ENCODE data around the gene CCDC27. TPM values are rescaled to one million over a fixed set of nuclear protein-coding genes. Genes with fewer than 3 reads are reported as not detected.

CCDC27 gene
- total and polyA plus RNA-seq, 4 experiments from 2014 or later = not detected

- no peaks in the 10 kb centered on the region for H3K36me3 ChIP-seq (ENCODE audit: insufficient read depth, low read length)
- Mint-ChIP-seq H3K4me3 (no peak overlapping the region), H3K4me1 (peaks cover 3 to 6% (median 5%) of the 10 kb centered on the region in 4 donors), H3K36me3 (no peaks in the 10 kb centered on the region), H3K27ac (no peak overlapping the region), H3K27me3 (peaks cover 7 to 13% of the 10 kb centered on the region in 2 donors), H3K9me3 (no peaks in the 10 kb centered on the region)
- intact Hi-C loops (cut with micrococcal nuclease) = no loop called here
- H3K4me1 ChIP-seq (ENCODE audit: insufficient read depth, low read length) = no peaks in the 10 kb centered on the region
- ChIA-PET POLR2A (ENCODE audit: partially characterized antibody) (no interaction called here), CTCF (ENCODE audit: partially characterized antibody) (no interaction called here)
- no peak overlapping the region for H3K4me3 ChIP-seq (ENCODE audit: low read length in 2 of 2)
- no peak overlapping the region for H3K27ac ChIP-seq (ENCODE audit: low read depth, low read length)
- no peaks in the 10 kb centered on the region for H3K27me3 ChIP-seq (ENCODE audit: insufficient read depth, low read length)
- H3K9me3 ChIP-seq (ENCODE audit: control insufficient read depth in 1 of 2, low read length in 2 of 2) = no peaks in the 10 kb centered on the region
- no peak for DNase-seq
These were observed 44.8 kb upstream of the CCDC27 start for GRCh38 chr1:3707298-3707938.

DNA sequence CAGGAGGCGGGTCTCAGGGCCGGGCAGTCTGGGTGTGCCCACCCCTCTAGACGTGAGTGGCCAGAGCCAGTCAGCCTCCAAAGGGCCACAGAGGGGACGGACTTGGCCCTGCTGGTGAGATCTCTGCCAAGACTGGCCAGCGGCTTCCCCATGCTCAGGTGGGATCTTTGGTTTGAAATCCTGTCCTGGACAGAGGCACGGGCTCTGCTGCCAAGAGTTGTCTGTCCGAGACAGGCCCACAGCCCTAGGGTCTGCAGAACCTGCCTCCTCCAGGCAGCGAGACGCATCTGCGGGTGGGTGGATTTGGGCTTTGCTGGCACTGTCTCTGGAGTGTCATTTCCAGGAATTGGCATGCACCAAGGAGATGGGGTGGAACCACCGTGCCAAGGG is 44.3 kb upstream of the CCDC27 start:
- H3K4me1 ChIP-seq (ENCODE audit: insufficient read depth, low read length) = no peaks in the 10 kb centered on the region
- H3K9me3 ChIP-seq (ENCODE audit: control insufficient read depth in 1 of 2, low read length in 2 of 2) = no peaks in the 10 kb centered on the region
- no peak overlapping the region for H3K27ac Mint-ChIP-seq
- no peak overlapping the region for H3K27ac ChIP-seq (ENCODE audit: low read depth, low read length)
- no peaks in the 10 kb centered on the region for H3K36me3 Mint-ChIP-seq
- H3K27me3 Mint-ChIP-seq = peaks cover 7 to 13% of the 10 kb centered on the region in 2 donors
- no peaks in the 10 kb centered on the region for H3K27me3 ChIP-seq (ENCODE audit: insufficient read depth, low read length)
- POLR2A ChIA-PET (ENCODE audit: partially characterized antibody) = no interaction called here
- no peak overlapping the region for H3K4me3 ChIP-seq (ENCODE audit: low read length in 2 of 2)
- H3K4me3 Mint-ChIP-seq = no peak overlapping the region
- no peaks in the 10 kb centered on the region for H3K36me3 ChIP-seq (ENCODE audit: insufficient read depth, low read length)
- no peak for DNase-seq
- peaks cover 3 to 6% (median 5%) of the 10 kb centered on the region in 4 donors for H3K4me1 Mint-ChIP-seq
- intact Hi-C loops (cut with micrococcal nuclease) = no loop called here
- CTCF ChIA-PET (ENCODE audit: partially characterized antibody) = no interaction called here
- no peaks in the 10 kb centered on the region for H3K9me3 Mint-ChIP-seq

- H3K4me1 Mint-ChIP-seq = peaks cover 3 to 6% (median 5%) of the 10 kb centered on the region in 4 donors
- CTCF ChIA-PET (ENCODE audit: partially characterized antibody) = no interaction called here
- H3K36me3 Mint-ChIP-seq = no peaks in the 10 kb centered on the region
These were observed 43.5 kb upstream of the CCDC27 start for GRCh38 chr1:3708791-3709190.

GRCh38 chr1:3710251-3710650 is 42.0 kb upstream of the CCDC27 start:
- CTCF ChIA-PET (ENCODE audit: partially characterized antibody) = no interaction called here
- peaks cover 7 to 11% of the 10 kb centered on the region in 2 donors for H3K27me3 Mint-ChIP-seq
- Histone ChIP-seq H3K36me3 (ENCODE audit: insufficient read depth, low read length) (no peaks in the 10 kb centered on the region), H3K9me3 (ENCODE audit: control insufficient read depth in 1 of 2, low read length in 2 of 2) (no peaks in the 10 kb centered on the region), H3K4me1 (ENCODE audit: insufficient read depth, low read length) (no peaks in the 10 kb centered on the region), H3K4me3 (ENCODE audit: low read length in 2 of 2) (no peak overlapping the region), H3K27ac (ENCODE audit: low read depth, low read length) (no peak overlapping the region), H3K27me3 (ENCODE audit: insufficient read depth, low read length) (no peaks in the 10 kb centered on the region)
- H3K4me3 Mint-ChIP-seq = no peak overlapping the region
- no peak for DNase-seq
- H3K4me1 Mint-ChIP-seq = no peaks in the 10 kb centered on the region
- intact Hi-C loops (cut with micrococcal nuclease) = no loop called here
- H3K27ac Mint-ChIP-seq = no peak overlapping the region
- H3K9me3 Mint-ChIP-seq = no peaks in the 10 kb centered on the region
- no peaks in the 10 kb centered on the region for H3K36me3 Mint-ChIP-seq
- POLR2A ChIA-PET (ENCODE audit: partially characterized antibody) = no interaction called here

More at GRCh38 chr1:3708791-3709190, 43.5 kb upstream of the CCDC27 start:
- Mint-ChIP-seq H3K9me3 (no peaks in the 10 kb centered on the region), H3K27ac (no peak overlapping the region), H3K27me3 (peaks cover 7 to 13% of the 10 kb centered on the region in 2 donors), H3K4me3 (no peak overlapping the region)
- no peaks in the 10 kb centered on the region for H3K27me3 ChIP-seq (ENCODE audit: insufficient read depth, low read length)
- H3K36me3 ChIP-seq (ENCODE audit: insufficient read depth, low read length) = no peaks in the 10 kb centered on the region
- no peak for DNase-seq
- H3K27ac ChIP-seq (ENCODE audit: low read depth, low read length) = no peak overlapping the region
- no peaks in the 10 kb centered on the region for H3K9me3 ChIP-seq (ENCODE audit: control insufficient read depth in 1 of 2, low read length in 2 of 2)
- POLR2A ChIA-PET (ENCODE audit: partially characterized antibody) = no interaction called here
- intact Hi-C loops (cut with micrococcal nuclease) = no loop called here
- H3K4me1 ChIP-seq (ENCODE audit: insufficient read depth, low read length) = no peaks in the 10 kb centered on the region
- no peak overlapping the region for H3K4me3 ChIP-seq (ENCODE audit: low read length in 2 of 2)

- Mint-ChIP-seq H3K27me3 (peaks cover 7 to 13% of the 10 kb centered on the region in 2 donors), H3K36me3 (no peaks in the 10 kb centered on the region), H3K9me3 (no peaks in the 10 kb centered on the region), H3K27ac (no peak overlapping the region), H3K4me3 (no peak overlapping the region), H3K4me1 (no peaks in the 10 kb centered on the region)
- CTCF ChIA-PET (ENCODE audit: partially characterized antibody) = interaction anchor here (0.9 kb wide), 1 partner anchor 16 kb away, joined by 3 read pairs; no protein-coding TSS in a partner anchor
- Histone ChIP-seq H3K4me3 (ENCODE audit: low read length in 2 of 2) (no peak overlapping the region), H3K4me1 (ENCODE audit: insufficient read depth, low read length) (no peaks in the 10 kb centered on the region), H3K27ac (ENCODE audit: low read depth, low read length) (no peak overlapping the region), H3K9me3 (ENCODE audit: control insufficient read depth in 1 of 2, low read length in 2 of 2) (no peaks in the 10 kb centered on the region), H3K36me3 (ENCODE audit: insufficient read depth, low read length) (no peaks in the 10 kb centered on the region), H3K27me3 (ENCODE audit: insufficient read depth, low read length) (no peaks in the 10 kb centered on the region)
- no peak for DNase-seq
- POLR2A ChIA-PET (ENCODE audit: partially characterized antibody) = no interaction called here
- intact Hi-C loops (cut with micrococcal nuclease) = no loop called here
These were observed 40.9 kb upstream of the CCDC27 start for GRCh38 chr1:3711381-3711779.

- no peak overlapping the region for H3K27ac ChIP-seq (ENCODE audit: low read depth, low read length)
- CTCF ChIA-PET (ENCODE audit: partially characterized antibody) = interaction anchor here (0.9 kb wide), 1 partner anchor 15 kb away, joined by 3 read pairs; no protein-coding TSS in a partner anchor
- no peak overlapping the region for H3K27ac Mint-ChIP-seq
These were observed 40.3 kb upstream of the CCDC27 start for GRCh38 chr1:3711780-3712451.

DNA sequence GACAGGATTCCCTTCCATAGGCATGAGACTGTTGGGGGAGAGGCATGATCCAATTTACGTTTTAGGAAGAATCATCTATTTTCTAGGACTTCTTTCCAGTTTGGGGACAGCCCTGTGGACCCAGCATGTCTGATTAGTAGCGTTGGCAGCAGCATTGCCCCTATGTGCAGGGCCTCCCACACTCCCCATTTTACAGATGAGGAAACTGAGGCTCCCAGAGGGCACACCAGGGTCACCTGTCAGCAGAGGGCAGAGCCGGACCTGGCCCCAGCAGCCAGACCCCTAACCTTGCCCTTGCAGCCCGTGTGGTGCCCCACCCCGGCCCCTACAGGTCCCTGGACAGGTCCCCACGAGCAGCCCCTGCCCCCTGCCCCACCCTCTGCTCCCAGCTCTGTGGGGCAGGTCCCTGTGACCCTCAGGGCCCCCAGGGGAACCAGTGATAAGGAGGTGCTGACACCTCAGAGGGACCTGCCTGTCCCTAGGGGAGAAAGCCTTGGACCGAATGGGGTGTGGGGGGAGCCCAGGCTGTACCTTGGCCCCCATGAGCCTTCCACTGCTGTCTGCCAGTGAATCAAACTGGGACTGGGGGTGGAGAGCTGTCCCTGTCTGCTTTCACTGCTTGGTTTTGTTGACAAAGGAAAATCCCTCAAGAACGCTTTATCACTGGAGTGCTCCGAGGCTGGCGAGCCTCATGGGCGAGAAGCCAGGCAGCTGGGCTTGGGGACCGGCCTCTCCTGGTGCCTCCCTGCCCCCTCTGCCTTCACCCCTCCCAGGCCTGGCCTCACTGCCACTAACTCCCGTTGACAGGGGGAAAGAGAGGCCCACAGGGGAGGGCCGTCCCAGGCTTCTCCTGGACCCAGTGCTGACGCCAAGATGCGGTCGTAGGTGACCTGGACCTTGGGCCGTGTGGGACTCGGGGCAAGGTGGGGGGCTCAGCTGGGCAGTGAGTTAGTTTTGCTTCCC is 39.4 kb upstream of the CCDC27 start:
- Mint-ChIP-seq H3K4me3 (no peak overlapping the region), H3K27ac (no peak overlapping the region), H3K27me3 (peaks cover 2 to 9% of the 10 kb centered on the region in 2 donors), H3K9me3 (no peaks in the 10 kb centered on the region), H3K36me3 (no peaks in the 10 kb centered on the region), H3K4me1 (no peaks in the 10 kb centered on the region)
- H3K4me1 ChIP-seq (ENCODE audit: insufficient read depth, low read length) = no peaks in the 10 kb centered on the region
- no peak for DNase-seq
- no peaks in the 10 kb centered on the region for H3K27me3 ChIP-seq (ENCODE audit: insufficient read depth, low read length)
- ChIA-PET CTCF (ENCODE audit: partially characterized antibody) (no interaction called here), POLR2A (ENCODE audit: partially characterized antibody) (no interaction called here)
- H3K27ac ChIP-seq (ENCODE audit: low read depth, low read length) = no peak overlapping the region
- no peaks in the 10 kb centered on the region for H3K36me3 ChIP-seq (ENCODE audit: insufficient read depth, low read length)
- no peaks in the 10 kb centered on the region for H3K9me3 ChIP-seq (ENCODE audit: control insufficient read depth in 1 of 2, low read length in 2 of 2)
- no peak overlapping the region for H3K4me3 ChIP-seq (ENCODE audit: low read length in 2 of 2)
- intact Hi-C loops (cut with micrococcal nuclease) = no loop called here

More at GRCh38 chr1:3711780-3712451, 40.3 kb upstream of the CCDC27 start:
- Mint-ChIP-seq H3K4me3 (no peak overlapping the region), H3K4me1 (no peaks in the 10 kb centered on the region), H3K27me3 (peaks cover 7 to 13% of the 10 kb centered on the region in 2 donors), H3K9me3 (no peaks in the 10 kb centered on the region), H3K36me3 (no peaks in the 10 kb centered on the region)
- DNase-seq = no peak
- Histone ChIP-seq H3K9me3 (ENCODE audit: control insufficient read depth in 1 of 2, low read length in 2 of 2) (no peaks in the 10 kb centered on the region), H3K36me3 (ENCODE audit: insufficient read depth, low read length) (no peaks in the 10 kb centered on the region), H3K4me1 (ENCODE audit: insufficient read depth, low read length) (no peaks in the 10 kb centered on the region), H3K4me3 (ENCODE audit: low read length in 2 of 2) (no peak overlapping the region), H3K27me3 (ENCODE audit: insufficient read depth, low read length) (no peaks in the 10 kb centered on the region)
- intact Hi-C loops (cut with micrococcal nuclease) = no loop called here
- POLR2A ChIA-PET (ENCODE audit: partially characterized antibody) = no interaction called here

Data from CD4-positive, alpha-beta memory T cell (primary cell).